MCF 10A (cell line): ENCODE results near the gene KLF15. TPM values are rescaled to one million over a fixed set of nuclear protein-coding genes. Genes with fewer than 3 reads are reported as not detected.

Experiments used
- BruUV-seq: library from RNA; stranded (reverse); fragments of 400-500 nt; replicated peaks from 2 replicates; lab custom pipeline; 2021; lab: Mats Ljungman, UMichigan
- CTCF ChIA-PET: fragments of 300-600 bp; sonication (Branson Sonifier 250); formaldehyde crosslinking; extraction: SDS; loops from one replicate; lab custom pipeline; 2021; ENCODE audit warnings: antibody characterized with exemption, inconsistent platforms; lab: Yijun Ruan, JAX
- POLR2A ChIA-PET: fragments of 300-600, 350-650 bp; sonication (Branson Sonifier 250); formaldehyde crosslinking; extraction: SDS; loops from one replicate; lab custom pipeline; 2020; ENCODE audit warnings: antibody characterized with exemption, inconsistent platforms; lab: Yijun Ruan, JAX
- DNase-seq: peaks from one replicate; pipeline ENCODE4 v3.0.0-alpha.2; 2018; ENCODE audit not compliant: unreplicated experiment
- H3K27ac Mint-ChIP-seq: one replicate; pipeline ENCODE4 v1.8.0; 2022; ENCODE audit warnings: mild to moderate bottlenecking, low read depth, mixed read lengths; ENCODE audit not compliant: unreplicated experiment
- H3K27me3 Mint-ChIP-seq: one replicate; pipeline ENCODE4 v1.8.0; 2022; ENCODE audit warnings: mixed read lengths; ENCODE audit not compliant: insufficient read depth, unreplicated experiment
- H3K36me3 Mint-ChIP-seq: one replicate; pipeline ENCODE4 v1.8.0; 2022; ENCODE audit warnings: mild to moderate bottlenecking, moderate library complexity, mixed read lengths; ENCODE audit not compliant: insufficient read depth, unreplicated experiment
- H3K4me1 Mint-ChIP-seq: one replicate; pipeline ENCODE4 v1.8.0; 2022; ENCODE audit warnings: mixed read lengths; ENCODE audit not compliant: insufficient read depth, unreplicated experiment
- H3K4me3 Mint-ChIP-seq: one replicate; pipeline ENCODE4 v1.8.0; 2022; ENCODE audit warnings: mild to moderate bottlenecking, moderate library complexity, mixed read lengths; ENCODE audit not compliant: unreplicated experiment
- H3K9me3 Mint-ChIP-seq: one replicate; pipeline ENCODE4 v1.8.0; 2022; ENCODE audit warnings: mixed read lengths; ENCODE audit not compliant: unreplicated experiment
- intact Hi-C: fragments of 100-400 bp; cut with micrococcal nuclease; formaldehyde crosslinking; loops from 2 replicates; pipeline ENCODE4 v1.14.1; 2022
- total RNA-seq: library from RNA; stranded (reverse); gene quantifications from 2 replicates; pipeline ENCODE4 v1.2.3, GENCODE V29; 2022
- TF ChIP-seq, protein P1 (sequence below): fragments of 200-600 bp; IDR thresholded peaks from one replicate; pipeline ENCODE4 v1.8.0; 2022; ENCODE audit warnings: antibody characterized with exemption, mild to moderate bottlenecking; ENCODE audit not compliant: unreplicated experiment

The KLF15 gene
- total RNA-seq, 1 experiment from 2014 or later = 8.3 TPM

DNA sequence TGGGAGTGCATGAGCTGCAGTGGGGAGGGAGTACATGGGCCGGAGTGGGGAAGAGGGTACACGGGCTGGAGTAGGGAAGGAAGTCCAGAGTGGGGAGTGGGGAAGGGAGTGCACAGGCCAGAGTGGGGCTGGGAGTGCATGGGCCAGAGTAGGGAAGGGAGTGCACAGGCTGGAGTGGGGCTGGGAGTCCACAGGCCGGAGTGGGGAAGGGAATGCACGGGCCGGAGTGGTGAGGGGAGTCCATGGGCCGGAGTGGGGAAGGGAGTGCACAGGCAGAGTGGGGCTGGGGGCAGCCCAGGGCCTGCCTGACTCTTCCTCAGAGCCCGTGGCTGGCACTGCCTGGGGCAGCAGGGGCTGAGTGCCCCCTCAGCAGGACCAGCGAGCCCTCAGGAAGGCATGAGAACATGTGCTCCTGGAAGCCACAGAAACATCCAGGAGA is 40.7 kb downstream of the KLF15 start:
- Mint-ChIP-seq H3K27ac (no peak overlapping the region), H3K9me3 (no peaks in the 10 kb centered on the region), H3K36me3 (no peaks in the 10 kb centered on the region), H3K4me1 (no peaks in the 10 kb centered on the region), H3K27me3 (no peaks in the 10 kb centered on the region), H3K4me3 (no peak overlapping the region)
- POLR2A ChIA-PET = interaction anchor here (0.6 kb wide), 1 partner anchor 21 kb away, joined by 3 read pairs; no protein-coding TSS in a partner anchor
- CTCF ChIA-PET = no interaction called here
- DNase-seq = no peak
- intact Hi-C loops = no loop called here
- no TSS peak for BruUV-seq
- TF ChIP-seq, protein P1, sequence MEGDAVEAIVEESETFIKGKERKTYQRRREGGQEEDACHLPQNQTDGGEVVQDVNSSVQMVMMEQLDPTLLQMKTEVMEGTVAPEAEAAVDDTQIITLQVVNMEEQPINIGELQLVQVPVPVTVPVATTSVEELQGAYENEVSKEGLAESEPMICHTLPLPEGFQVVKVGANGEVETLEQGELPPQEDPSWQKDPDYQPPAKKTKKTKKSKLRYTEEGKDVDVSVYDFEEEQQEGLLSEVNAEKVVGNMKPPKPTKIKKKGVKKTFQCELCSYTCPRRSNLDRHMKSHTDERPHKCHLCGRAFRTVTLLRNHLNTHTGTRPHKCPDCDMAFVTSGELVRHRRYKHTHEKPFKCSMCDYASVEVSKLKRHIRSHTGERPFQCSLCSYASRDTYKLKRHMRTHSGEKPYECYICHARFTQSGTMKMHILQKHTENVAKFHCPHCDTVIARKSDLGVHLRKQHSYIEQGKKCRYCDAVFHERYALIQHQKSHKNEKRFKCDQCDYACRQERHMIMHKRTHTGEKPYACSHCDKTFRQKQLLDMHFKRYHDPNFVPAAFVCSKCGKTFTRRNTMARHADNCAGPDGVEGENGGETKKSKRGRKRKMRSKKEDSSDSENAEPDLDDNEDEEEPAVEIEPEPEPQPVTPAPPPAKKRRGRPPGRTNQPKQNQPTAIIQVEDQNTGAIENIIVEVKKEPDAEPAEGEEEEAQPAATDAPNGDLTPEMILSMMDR = no peak

DNA sequence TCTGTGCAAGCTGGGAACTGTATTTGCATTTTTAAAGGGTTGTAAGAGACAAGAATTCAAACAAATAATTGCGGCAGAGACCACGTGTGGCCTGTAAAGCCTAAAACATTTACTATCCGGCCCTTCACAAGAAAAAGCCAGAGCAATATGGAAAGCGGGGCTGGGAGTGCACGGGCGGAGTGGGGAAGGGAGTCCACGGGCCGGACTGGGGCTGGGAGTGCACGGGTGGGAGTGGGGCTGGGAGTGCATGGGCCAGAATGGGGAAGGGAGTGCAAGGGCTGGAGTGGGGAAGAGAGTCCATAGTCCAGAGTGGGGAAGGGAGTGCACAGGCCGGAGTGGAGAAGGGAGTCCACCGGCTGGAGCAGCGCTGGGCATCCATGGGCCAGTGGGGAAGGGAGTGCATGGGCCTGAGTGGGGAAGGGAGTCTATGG is 41.2 kb downstream of the KLF15 start:
- CTCF ChIA-PET = no interaction called here
- no peaks in the 10 kb centered on the region for H3K36me3 Mint-ChIP-seq
- H3K9me3 Mint-ChIP-seq = no peaks in the 10 kb centered on the region
- POLR2A ChIA-PET = no interaction called here
- TF ChIP-seq, protein P1 = no peak
- no peak for DNase-seq
- BruUV-seq = no TSS peak
- H3K27me3 Mint-ChIP-seq = no peaks in the 10 kb centered on the region
- no peak overlapping the region for H3K4me3 Mint-ChIP-seq
- intact Hi-C loops = no loop called here
- H3K27ac Mint-ChIP-seq = no peak overlapping the region
- no peaks in the 10 kb centered on the region for H3K4me1 Mint-ChIP-seq

DNA sequence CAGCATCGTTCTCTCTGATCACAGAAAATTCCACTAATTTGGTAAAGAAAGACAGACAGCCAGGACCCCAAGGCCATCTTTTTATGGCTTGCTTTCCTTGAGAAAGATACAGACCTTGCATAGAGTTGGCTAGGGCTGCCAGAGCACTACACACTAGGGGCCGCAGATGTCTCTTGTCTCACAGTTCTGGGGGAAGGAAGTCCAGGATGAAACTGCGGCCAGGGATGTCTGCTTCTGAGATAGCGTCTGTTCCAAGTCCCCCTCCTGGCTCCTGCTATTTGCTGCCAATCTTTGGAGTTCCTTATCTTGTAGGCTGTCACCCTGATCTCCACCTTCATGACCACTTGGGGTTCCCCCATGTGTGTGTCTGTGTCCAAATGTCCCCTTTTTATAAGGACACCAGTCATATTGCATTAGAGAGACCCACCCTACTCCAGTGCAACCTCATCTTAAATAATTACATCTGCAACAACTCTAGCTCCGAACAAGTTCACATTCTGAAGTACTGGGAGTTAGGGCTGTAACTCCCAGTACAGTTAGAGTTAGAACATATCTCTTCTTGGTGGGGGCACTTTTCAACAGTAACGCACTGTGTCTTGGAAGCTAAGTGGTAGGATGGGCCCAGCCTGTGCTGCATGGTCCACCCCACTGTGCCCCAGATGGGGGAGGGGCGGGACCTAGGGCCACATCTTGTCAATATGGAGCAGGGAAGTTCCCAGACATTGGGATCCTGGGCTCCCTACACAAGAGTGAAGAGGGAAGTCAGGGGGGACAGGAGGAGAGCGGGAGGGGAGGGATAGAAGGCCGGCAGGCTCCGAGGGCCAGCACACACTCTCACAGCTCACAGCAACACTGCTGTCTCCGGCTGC is 42.2 kb downstream of the KLF15 start:
- H3K36me3 Mint-ChIP-seq = no peaks in the 10 kb centered on the region
- no peaks in the 10 kb centered on the region for H3K4me1 Mint-ChIP-seq
- no peaks in the 10 kb centered on the region for H3K27me3 Mint-ChIP-seq
- H3K4me3 Mint-ChIP-seq = no peak overlapping the region
- DNase-seq = no peak
- TF ChIP-seq, protein P1 = no peak
- CTCF ChIA-PET = interaction anchor here (0.6 kb wide), 1 partner anchor 69 kb away, joined by 4 read pairs; no protein-coding TSS in a partner anchor
- H3K9me3 Mint-ChIP-seq = no peaks in the 10 kb centered on the region
- intact Hi-C loops = no loop called here
- no peak overlapping the region for H3K27ac Mint-ChIP-seq
- POLR2A ChIA-PET = no interaction called here
- BruUV-seq = no TSS peak

DNA sequence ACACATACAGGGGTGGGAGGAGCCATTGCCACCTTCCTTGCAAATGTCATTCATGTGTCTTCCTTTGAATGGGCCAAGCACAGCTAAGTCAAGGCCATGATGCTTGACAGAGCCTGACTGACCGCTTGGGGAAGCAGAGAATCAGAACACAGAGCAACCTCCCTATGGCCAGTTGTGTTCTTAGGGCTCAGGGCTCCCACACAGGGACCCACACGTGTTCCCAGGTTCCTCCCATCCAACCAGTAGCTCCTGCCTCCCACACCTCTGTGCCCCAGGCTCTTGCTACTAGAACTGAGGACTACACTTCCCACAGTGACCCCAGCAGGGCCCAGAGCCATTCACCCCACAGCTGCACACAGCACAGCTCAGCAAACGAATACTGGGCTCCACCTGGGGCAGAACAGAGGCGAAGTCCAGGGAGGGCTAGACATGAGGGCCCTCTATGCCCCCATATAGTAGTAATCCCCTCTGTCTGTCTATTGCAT is 42.9 kb downstream of the KLF15 start:
- no peak for DNase-seq
- no TSS peak for BruUV-seq
- CTCF ChIA-PET = no interaction called here
- Mint-ChIP-seq H3K9me3 (no peaks in the 10 kb centered on the region), H3K4me1 (no peaks in the 10 kb centered on the region), H3K27me3 (no peaks in the 10 kb centered on the region), H3K4me3 (no peak overlapping the region), H3K36me3 (no peaks in the 10 kb centered on the region), H3K27ac (no peak overlapping the region)
- POLR2A ChIA-PET = no interaction called here
- intact Hi-C loops = no loop called here
- TF ChIP-seq, protein P1 = no peak
